Neural crest cell (in vitro differentiated cells): ENCODE results near the gene KRTAP5-1. TPM values are rescaled to one million over a fixed set of nuclear protein-coding genes. Genes with fewer than 3 reads are reported as not detected.

Source experiments
- DNase-seq: peaks from one replicate; pipeline ENCODE4 v3.0.0; 2021; ENCODE audit warnings: low read depth, mixed read lengths, low spot score
- H3K27ac Mint-ChIP-seq: one replicate; pipeline ENCODE4 v1.8.0; 2021; ENCODE audit warnings: mild to moderate bottlenecking, mixed read lengths; ENCODE audit not compliant: unreplicated experiment
- H3K27me3 Mint-ChIP-seq: 2 replicates; pipeline ENCODE4 v1.8.0; 2021; ENCODE audit warnings: low read depth, mild to moderate bottlenecking, mixed read lengths
- H3K36me3 Mint-ChIP-seq: 2 replicates; pipeline ENCODE4 v1.8.0; 2021; ENCODE audit warnings: low read depth, mild to moderate bottlenecking, mixed read lengths
- H3K4me1 Mint-ChIP-seq: 2 replicates; pipeline ENCODE4 v1.8.0; 2021; ENCODE audit warnings: mixed read lengths
- H3K4me3 Mint-ChIP-seq: one replicate; pipeline ENCODE4 v1.8.0; 2021; ENCODE audit warnings: mild to moderate bottlenecking, mixed read lengths
- H3K9me3 Mint-ChIP-seq: 2 replicates; pipeline ENCODE4 v1.8.0; 2021; ENCODE audit warnings: mixed read lengths
- total RNA-seq: library from RNA; stranded (reverse); gene quantifications from 2 replicates; pipeline ENCODE4 v1.2.1, GENCODE V29; 2021
- TF ChIP-seq, protein P1 (sequence below): fragments of 200-600 bp; sonication (generic); conservative IDR thresholded peaks from 2 replicates; pipeline ENCODE4 v1.5.0; 2021; ENCODE audit warnings: antibody characterized with exemption, mild to moderate bottlenecking

Gene KRTAP5-1
- total RNA-seq, 1 donor from 2014 or later = not detected

DNA sequence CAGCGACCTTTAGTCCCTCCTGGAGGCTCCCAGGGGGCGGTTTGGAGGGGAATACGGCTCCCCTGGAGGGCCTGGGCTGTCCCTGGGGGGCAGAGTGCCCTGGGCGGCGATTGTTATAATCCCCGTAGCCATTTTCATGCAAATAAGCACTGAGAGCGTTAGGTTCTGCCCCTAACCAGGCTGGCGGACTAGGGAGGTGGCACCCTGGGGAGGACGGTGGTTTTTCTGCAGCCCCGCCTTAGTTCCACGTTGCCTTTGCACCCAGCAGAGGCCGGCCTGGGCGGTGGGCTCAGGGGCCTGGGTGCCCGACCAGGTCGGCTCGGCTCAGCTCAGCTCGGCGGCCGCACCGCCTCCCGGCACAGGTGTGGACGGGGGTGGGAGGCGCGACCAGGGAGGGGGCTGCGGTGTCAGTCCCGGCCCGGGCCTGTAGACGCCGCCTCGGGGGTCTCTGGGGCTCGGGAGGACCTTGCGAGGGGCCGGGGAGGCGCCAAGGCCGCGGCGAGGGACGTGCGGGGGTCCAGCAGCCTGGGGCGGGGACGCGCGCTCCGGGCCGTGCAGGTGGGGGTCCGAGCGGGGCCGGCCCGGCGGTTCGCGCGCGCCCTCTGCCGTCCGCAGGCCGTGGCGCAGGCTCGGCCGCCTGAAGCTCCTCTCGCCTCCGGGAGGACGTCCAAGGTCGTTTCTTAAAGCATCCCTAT, 10.7 kb downstream of the KRTAP5-1 start:
- H3K27me3 Mint-ChIP-seq = peaks cover 62% of the 10 kb centered on the region
- H3K36me3 Mint-ChIP-seq = no peaks in the 10 kb centered on the region
- H3K9me3 Mint-ChIP-seq = peaks cover 3% of the 10 kb centered on the region
- no peaks in the 10 kb centered on the region for H3K4me1 Mint-ChIP-seq
- peak; percentile 57 for DNase-seq
- TF ChIP-seq, protein P1, sequence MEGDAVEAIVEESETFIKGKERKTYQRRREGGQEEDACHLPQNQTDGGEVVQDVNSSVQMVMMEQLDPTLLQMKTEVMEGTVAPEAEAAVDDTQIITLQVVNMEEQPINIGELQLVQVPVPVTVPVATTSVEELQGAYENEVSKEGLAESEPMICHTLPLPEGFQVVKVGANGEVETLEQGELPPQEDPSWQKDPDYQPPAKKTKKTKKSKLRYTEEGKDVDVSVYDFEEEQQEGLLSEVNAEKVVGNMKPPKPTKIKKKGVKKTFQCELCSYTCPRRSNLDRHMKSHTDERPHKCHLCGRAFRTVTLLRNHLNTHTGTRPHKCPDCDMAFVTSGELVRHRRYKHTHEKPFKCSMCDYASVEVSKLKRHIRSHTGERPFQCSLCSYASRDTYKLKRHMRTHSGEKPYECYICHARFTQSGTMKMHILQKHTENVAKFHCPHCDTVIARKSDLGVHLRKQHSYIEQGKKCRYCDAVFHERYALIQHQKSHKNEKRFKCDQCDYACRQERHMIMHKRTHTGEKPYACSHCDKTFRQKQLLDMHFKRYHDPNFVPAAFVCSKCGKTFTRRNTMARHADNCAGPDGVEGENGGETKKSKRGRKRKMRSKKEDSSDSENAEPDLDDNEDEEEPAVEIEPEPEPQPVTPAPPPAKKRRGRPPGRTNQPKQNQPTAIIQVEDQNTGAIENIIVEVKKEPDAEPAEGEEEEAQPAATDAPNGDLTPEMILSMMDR = peak; percentile 86
- no peak overlapping the region for H3K27ac Mint-ChIP-seq
- H3K4me3 Mint-ChIP-seq = peak overlapping the region; percentile 79

DNA sequence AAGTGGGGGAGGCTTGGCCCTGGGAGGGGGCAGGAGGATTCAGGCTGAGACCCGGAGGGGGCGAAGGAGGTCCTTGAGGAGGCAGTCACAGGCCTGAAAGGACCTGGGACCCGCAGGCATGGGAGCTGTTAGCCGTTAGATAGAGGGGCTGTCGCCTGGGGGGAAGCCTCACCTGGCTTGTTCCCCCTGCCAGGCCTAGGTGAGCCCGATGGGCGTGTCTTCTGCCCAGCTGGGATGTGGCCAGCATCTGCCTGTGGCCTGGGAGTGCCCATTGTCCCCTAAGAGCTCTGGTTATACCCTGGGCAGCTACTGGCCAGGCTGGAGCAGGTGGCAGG, 11.2 kb downstream of the KRTAP5-1 start:
- Mint-ChIP-seq H3K4me1 (no peaks in the 10 kb centered on the region), H3K36me3 (no peaks in the 10 kb centered on the region), H3K27ac (no peak overlapping the region), H3K4me3 (peak overlapping the region; percentile 79), H3K27me3 (peaks cover 63% of the 10 kb centered on the region), H3K9me3 (peaks cover 3% of the 10 kb centered on the region)
- TF ChIP-seq, protein P1 = no peak
- DNase-seq = no peak

DNA sequence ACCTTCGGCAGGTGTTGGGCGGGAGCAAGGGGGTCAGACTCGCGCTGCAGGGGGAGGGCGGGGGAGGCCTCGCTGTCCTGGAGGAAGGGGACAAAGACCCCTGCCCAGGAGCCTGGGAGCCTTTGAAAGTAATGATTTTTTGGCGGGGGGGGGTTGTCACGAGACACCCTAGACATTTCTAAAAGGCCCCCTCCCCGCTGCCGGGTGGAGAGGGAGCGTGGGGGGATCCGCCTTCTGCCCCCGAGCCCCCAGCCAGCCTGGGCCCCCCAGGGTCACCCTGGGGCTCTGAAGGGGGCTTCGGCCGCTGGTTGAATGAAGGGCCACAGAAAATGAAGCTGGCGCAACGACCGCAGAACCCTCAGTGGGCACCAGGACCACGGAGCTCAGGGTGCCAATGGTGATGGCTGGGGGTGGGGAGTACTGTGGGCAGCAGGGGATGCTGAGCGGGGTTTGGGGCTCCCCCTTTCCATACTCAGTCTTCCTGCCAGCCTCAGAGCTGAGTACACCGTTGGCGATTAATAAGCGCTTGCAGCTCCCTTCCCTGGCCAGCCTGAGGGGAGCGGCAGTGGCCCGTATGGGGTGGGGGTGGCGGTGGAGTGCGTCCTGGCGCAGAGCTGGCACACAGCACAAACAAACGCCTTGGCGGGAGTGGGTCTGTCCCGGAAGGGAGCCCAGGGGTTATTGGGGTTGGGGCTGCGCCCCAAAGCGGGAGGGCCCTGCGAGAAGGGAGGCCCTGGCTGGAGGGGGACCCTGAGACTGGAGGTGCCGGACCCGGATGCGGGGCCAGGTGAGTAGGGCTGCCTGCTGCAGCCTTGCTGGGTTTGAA, 11.8 kb downstream of the KRTAP5-1 start:
- no peak overlapping the region for H3K27ac Mint-ChIP-seq

DNA sequence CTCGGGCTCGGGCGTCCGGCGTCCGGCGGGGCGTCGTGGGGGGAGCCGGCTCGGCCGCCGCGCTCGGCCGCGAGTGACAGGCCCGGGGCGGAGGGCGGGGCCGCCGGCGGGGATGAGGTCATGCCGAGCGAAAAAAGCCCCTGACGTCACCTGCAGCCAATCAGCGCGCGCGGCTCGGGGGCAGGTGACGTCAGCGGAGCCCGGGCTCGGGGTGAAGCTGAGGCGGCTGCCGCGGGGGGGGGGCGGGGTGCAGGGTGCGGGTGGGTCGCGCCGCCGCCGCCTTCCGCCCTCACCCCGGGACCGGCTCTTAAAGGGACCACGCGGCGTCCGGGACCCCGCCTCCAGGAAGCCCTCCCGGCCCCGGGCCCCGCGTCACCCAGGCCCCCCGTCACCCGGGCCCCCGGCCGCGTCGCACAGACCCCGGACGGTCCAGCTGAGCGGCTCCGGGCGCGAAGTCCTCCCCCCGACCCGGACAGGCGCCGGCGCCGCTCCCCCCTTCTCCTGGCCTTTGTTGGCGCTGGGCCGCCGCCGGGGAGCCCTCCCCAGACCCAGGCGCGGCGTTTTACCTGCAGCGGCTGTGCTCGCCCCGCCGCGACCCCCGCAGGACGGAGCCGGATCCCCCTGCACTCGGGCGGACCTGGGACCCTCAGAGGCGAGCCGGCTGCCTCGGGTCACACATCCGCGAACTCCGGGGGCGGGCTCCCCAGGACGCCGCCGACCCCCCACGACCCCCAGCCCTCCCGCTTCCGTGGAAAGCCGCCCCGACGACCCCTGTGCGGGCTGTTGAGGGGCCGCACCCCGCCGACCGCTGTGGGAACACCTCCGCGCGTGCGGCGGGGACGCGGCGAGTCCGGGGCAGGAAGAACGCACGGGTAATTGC, 12.6 kb downstream of the KRTAP5-1 start, which contains the start of gene DUSP8:
Gene DUSP8, minus strand, starts transcription at position 75 of the 880 bp plus-strand sequence. CDS start 6,445 bp downstream, outside the sequence.
- Mint-ChIP-seq H3K36me3 (no peaks in the 10 kb centered on the region), H3K27ac (no peak within 1 kb of the TSS), H3K27me3 (peaks cover 55% of the 10 kb centered on the region), H3K4me3 (peak within 1 kb of the TSS; percentile 44), H3K4me1 (no peaks in the 10 kb centered on the region), H3K9me3 (no peaks in the 10 kb centered on the region)
- TF ChIP-seq, protein P1 = no peak
- peak; percentile 78 for DNase-seq

More for the DNA sequence above, 11.8 kb downstream of the KRTAP5-1 start:
- DNase-seq = no peak
- Mint-ChIP-seq H3K4me1 (no peaks in the 10 kb centered on the region), H3K4me3 (peak overlapping the region; percentile 79), H3K9me3 (peaks cover 3% of the 10 kb centered on the region), H3K27me3 (peaks cover 58% of the 10 kb centered on the region), H3K36me3 (no peaks in the 10 kb centered on the region)
- TF ChIP-seq, protein P1 = no peak

DNA sequence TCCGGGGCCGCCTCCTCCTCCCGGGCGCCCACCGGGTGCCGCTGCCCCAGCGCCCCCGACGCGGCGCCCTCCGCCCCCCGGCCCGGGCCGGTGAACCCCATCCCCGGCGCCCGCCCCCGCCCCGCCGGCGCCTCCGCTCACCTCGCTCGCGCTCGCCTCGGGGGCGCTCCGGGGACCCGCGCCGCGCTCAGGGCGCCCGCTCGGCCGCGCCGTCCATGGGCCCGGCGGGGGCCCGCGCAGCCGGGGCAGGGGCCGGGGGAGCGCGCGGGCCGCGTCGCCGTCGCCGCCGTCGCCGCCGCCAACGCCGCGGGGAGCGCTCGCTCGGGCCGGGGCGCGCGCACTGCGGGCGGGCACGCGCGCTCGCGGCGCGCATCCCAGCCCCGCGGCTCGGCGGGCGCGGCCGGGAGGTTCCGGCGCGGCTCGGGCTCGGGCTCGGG, 13.3 kb downstream of the KRTAP5-1 start:
- Mint-ChIP-seq H3K9me3 (no peaks in the 10 kb centered on the region), H3K4me3 (no peak overlapping the region), H3K27ac (no peak overlapping the region), H3K4me1 (no peaks in the 10 kb centered on the region), H3K36me3 (no peaks in the 10 kb centered on the region), H3K27me3 (peaks cover 55% of the 10 kb centered on the region)
- no peak for DNase-seq
- TF ChIP-seq, protein P1 = no peak
